K562 (cell line): Measurements from ENCODE around the gene CAV1. TPM values are rescaled to one million over a fixed set of nuclear protein-coding genes. Genes with fewer than 3 reads are reported as not detected.

Source experiments
- HDAC8 ChIP-seq: fragments of 450-650 bp; IDR thresholded peaks from 2 replicates; pipeline ENCODE4 v1.6.1; 2016; ENCODE audit warnings: mild to moderate bottlenecking, missing genetic modification characterization, moderate library complexity, missing compliant biosample characterization
- SIN3A ChIP-seq, 2 experiments: fragments of 150-350 bp in 1 of 2; IDR thresholded peaks; 2 replicates each; pipeline ENCODE4 v1.6.1; 2011 to 2016; ENCODE audit warnings: borderline replicate concordance in 2 of 2, low read depth in 2 of 2, low read length in 2 of 2, mild to moderate bottlenecking in 2 of 2, moderate library complexity in 2 of 2; ENCODE audit not compliant: control insufficient read depth in 1 of 2
- ZC3H11A ChIP-seq: IDR thresholded peaks from 2 replicates; pipeline ENCODE4 v1.6.1; 2012; ENCODE audit warnings: low read depth, low read length, improper control_type of control experiment
- ZNF165 ChIP-seq: fragments of 250-450 bp; sonication (Bioruptor Pico); IDR thresholded peaks from 2 replicates; pipeline ENCODE4 v1.4.0; 2020; ENCODE audit warnings: borderline replicate concordance
- polyA plus RNA-seq, 8 experiments: library from polyadenylated mRNA; depleted of rRNA in 4 of 8; stranded (reverse) in 5 of 8; unstranded in 3 of 8; fragments of >200 nt; fragmentation: Nextera tagmentation in 2 of 8; fragmentation: Illumina TruSeq in 1 of 8; extraction: Ambion mirVana in 2 of 8; extraction: Trizol in 1 of 8; gene quantifications; 2 replicates each; pipeline versions ENCODE4 v1.2.1 to v1.2.3, GENCODE V29; 2011 to 2014; ENCODE audit warnings: inconsistent platforms in 1 of 8, missing spikeins in 1 of 8
- total RNA-seq, 7 experiments: library from RNA; depleted of rRNA in 6 of 7; stranded (reverse); fragments of >200 nt in 6 of 7; fragmentation: Illumina TruSeq in 2 of 7; extraction: Trizol in 2 of 7; gene quantifications; 2 replicates each; pipeline versions ENCODE4 v1.2.1 to v1.2.3, GENCODE V29; 2011 to 2021; ENCODE audit warnings: low replicate concordance in 1 of 7
- TF ChIP-seq, protein P1 (sequence below): sonication (generic); formaldehyde crosslinking; IDR thresholded peaks from 2 replicates; pipeline ENCODE4 v1.8.1; 2023; ENCODE audit warnings: missing genetic modification reagents, mild to moderate bottlenecking, borderline replicate concordance
- TF ChIP-seq, protein P2 (sequence below): fragments of 250-450 bp; sonication (Bioruptor Pico); IDR thresholded peaks from 2 replicates; pipeline ENCODE4 v1.8.0; 2021; ENCODE audit warnings: moderate library complexity, mild to moderate bottlenecking, inconsistent platforms
- TF ChIP-seq, protein P3 (sequence below): fragments of 450-650 bp; IDR thresholded peaks from 2 replicates; pipeline ENCODE4 v1.6.1; 2016; ENCODE audit warnings: low read depth
- TF ChIP-seq, protein P4 (sequence below), 2 experiments: fragments of 250-450 bp in 1 of 2; fragments of 450-650 bp in 1 of 2; sonication (Bioruptor Pico) in 1 of 2; IDR thresholded peaks; 2 replicates each; pipeline versions ENCODE4 v1.6.1 to v1.8.0; 2016 to 2021; ENCODE audit warnings: mild to moderate bottlenecking in 2 of 2, moderate library complexity in 2 of 2, missing compliant biosample characterization in 1 of 2, missing genetic modification characterization in 1 of 2
- TF ChIP-seq, protein P5 (sequence below): fragments of 200-800 bp; sonication (Bioruptor generic); IDR thresholded peaks from 2 replicates; pipeline ENCODE4 v1.6.1; 2017; ENCODE audit warnings: missing genetic modification characterization, missing compliant biosample characterization

CAV1 gene
- total and polyA plus RNA-seq, 9 of the 15 experiments (the other 6 are each of a cell fraction or from before 2014, with no cell fraction given), result 0.08 to 1.5 (median 0.63) TPM

DNA sequence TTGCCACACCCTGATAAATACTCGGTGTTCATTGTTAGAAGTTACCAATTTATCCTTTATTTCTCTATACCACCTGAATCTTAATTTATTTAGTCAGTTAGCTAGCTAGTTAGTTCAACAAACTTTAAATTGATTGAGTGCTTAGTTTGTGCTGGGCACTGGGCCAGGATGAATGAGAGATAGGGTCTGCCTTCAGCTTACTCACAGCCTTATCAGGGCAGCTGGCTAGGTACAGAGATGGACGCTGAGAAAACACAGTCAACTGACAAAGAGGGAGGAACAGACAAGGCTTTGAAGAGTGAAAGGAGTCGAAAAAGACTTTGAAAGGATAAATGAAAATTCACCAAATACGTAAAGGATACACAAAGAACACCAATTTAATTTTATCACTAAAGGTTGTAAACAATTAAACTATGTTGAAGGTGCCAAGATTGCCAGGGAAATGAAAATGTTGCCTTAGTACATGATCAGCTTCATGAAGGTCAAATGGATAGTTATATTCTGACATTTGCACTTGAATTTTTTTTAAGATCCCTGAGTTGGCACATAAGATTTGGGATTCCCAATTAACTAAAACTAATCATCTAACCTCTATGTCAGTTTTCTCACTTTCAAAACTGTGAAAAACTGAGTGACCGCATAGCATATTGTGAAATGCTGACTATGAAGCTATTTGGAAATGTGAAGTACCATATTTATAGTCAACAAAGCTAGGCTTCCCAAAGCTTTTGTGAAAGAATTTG is 23.2 kb upstream of the CAV1 start (continued):
- TF ChIP-seq, protein P1, sequence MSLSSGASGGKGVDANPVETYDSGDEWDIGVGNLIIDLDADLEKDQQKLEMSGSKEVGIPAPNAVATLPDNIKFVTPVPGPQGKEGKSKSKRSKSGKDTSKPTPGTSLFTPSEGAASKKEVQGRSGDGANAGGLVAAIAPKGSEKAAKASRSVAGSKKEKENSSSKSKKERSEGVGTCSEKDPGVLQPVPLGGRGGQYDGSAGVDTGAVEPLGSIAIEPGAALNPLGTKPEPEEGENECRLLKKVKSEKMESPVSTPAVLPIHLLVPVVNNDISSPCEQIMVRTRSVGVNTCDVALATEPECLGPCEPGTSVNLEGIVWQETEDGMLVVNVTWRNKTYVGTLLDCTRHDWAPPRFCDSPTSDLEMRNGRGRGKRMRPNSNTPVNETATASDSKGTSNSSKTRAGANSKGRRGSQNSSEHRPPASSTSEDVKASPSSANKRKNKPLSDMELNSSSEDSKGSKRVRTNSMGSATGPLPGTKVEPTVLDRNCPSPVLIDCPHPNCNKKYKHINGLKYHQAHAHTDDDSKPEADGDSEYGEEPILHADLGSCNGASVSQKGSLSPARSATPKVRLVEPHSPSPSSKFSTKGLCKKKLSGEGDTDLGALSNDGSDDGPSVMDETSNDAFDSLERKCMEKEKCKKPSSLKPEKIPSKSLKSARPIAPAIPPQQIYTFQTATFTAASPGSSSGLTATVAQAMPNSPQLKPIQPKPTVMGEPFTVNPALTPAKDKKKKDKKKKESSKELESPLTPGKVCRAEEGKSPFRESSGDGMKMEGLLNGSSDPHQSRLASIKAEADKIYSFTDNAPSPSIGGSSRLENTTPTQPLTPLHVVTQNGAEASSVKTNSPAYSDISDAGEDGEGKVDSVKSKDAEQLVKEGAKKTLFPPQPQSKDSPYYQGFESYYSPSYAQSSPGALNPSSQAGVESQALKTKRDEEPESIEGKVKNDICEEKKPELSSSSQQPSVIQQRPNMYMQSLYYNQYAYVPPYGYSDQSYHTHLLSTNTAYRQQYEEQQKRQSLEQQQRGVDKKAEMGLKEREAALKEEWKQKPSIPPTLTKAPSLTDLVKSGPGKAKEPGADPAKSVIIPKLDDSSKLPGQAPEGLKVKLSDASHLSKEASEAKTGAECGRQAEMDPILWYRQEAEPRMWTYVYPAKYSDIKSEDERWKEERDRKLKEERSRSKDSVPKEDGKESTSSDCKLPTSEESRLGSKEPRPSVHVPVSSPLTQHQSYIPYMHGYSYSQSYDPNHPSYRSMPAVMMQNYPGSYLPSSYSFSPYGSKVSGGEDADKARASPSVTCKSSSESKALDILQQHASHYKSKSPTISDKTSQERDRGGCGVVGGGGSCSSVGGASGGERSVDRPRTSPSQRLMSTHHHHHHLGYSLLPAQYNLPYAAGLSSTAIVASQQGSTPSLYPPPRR (CRISPR knock-in tag), result no peak
- TF ChIP-seq ZC3H11A, result no peak
- TF ChIP-seq, protein P2, sequence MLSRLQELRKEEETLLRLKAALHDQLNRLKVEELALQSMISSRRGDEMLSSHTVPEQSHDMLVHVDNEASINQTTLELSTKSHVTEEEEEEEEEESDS, result no peak
- TF ChIP-seq, protein P3, sequence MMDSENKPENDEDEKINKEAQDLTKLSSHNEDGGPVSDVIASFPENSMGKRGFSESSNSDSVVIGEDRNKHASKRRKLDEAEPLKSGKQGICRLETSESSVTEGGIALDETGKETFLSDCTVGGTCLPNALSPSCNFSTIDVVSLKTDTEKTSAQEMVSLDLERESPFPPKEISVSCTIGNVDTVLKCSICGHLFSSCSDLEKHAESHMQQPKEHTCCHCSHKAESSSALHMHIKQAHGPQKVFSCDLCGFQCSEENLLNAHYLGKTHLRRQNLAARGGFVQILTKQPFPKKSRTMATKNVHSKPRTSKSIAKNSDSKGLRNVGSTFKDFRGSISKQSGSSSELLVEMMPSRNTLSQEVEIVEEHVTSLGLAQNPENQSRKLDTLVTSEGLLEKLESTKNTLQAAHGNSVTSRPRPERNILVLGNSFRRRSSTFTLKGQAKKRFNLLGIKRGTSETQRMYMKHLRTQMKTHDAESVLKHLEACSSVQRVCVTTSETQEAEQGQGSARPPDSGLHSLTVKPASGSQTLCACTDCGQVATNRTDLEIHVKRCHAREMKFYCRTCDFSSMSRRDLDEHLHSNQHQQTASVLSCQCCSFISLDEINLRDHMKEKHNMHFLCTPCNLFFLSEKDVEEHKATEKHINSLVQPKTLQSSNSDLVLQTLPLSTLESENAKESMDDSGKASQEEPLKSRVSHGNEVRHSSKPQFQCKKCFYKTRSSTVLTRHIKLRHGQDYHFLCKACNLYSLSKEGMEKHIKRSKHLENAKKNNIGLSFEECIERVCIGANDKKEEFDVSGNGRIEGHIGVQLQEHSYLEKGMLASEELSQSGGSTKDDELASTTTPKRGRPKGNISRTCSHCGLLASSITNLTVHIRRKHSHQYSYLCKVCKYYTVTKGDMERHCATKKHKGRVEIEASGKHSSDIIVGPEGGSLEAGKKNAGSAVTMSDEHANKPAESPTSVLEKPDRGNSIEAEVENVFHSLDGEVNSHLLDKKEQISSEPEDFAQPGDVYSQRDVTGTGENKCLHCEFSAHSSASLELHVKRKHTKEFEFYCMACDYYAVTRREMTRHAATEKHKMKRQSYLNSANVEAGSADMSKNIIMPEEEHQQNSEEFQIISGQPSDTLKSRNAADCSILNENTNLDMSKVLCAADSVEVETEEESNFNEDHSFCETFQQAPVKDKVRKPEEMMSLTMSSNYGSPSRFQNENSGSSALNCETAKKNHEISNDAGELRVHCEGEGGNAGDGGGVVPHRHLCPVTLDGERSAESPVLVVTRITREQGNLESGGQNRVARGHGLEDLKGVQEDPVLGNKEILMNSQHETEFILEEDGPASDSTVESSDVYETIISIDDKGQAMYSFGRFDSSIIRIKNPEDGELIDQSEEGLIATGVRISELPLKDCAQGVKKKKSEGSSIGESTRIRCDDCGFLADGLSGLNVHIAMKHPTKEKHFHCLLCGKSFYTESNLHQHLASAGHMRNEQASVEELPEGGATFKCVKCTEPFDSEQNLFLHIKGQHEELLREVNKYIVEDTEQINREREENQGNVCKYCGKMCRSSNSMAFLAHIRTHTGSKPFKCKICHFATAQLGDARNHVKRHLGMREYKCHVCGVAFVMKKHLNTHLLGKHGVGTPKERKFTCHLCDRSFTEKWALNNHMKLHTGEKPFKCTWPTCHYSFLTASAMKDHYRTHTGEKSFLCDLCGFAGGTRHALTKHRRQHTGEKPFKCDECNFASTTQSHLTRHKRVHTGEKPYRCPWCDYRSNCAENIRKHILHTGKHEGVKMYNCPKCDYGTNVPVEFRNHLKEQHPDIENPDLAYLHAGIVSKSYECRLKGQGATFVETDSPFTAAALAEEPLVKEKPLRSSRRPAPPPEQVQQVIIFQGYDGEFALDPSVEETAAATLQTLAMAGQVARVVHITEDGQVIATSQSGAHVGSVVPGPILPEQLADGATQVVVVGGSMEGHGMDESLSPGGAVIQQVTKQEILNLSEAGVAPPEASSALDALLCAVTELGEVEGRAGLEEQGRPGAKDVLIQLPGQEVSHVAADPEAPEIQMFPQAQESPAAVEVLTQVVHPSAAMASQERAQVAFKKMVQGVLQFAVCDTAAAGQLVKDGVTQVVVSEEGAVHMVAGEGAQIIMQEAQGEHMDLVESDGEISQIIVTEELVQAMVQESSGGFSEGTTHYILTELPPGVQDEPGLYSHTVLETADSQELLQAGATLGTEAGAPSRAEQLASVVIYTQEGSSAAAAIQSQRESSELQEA, result no peak
- TF ChIP-seq HDAC8 (tag), result no peak
- no peak for TF ChIP-seq SIN3A (IDR thresholded peaks at IDR 0.05; ENCODE audit: borderline replicate concordance in 2 of 2, control insufficient read depth in 1 of 2, low read depth in 2 of 2, low read length in 2 of 2)
- TF ChIP-seq, protein P4, sequence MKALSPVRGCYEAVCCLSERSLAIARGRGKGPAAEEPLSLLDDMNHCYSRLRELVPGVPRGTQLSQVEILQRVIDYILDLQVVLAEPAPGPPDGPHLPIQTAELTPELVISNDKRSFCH (CRISPR knock-in tag; IDR thresholded peaks at IDR 0.05), result no peak
- TF ChIP-seq, protein P4 (tag; IDR thresholded peaks at IDR 0.05), result no peak
- TF ChIP-seq, protein P5, sequence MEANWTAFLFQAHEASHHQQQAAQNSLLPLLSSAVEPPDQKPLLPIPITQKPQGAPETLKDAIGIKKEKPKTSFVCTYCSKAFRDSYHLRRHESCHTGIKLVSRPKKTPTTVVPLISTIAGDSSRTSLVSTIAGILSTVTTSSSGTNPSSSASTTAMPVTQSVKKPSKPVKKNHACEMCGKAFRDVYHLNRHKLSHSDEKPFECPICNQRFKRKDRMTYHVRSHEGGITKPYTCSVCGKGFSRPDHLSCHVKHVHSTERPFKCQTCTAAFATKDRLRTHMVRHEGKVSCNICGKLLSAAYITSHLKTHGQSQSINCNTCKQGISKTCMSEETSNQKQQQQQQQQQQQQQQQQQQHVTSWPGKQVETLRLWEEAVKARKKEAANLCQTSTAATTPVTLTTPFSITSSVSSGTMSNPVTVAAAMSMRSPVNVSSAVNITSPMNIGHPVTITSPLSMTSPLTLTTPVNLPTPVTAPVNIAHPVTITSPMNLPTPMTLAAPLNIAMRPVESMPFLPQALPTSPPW, result peak; percentile 55
- TF ChIP-seq ZNF165 (CRISPR knock-in tag), result no peak
